Measurements from ENCODE around the gene PRKCA.

PRKCA gene

GRCh38 chr17:66793814-66794213 lies 491.4 kb downstream of the PRKCA start:
- no peak for DNase-seq

GRCh38 chr17:66795486-66795885 lies 493.1 kb downstream of the PRKCA start:
- no peak for DNase-seq

GRCh38 chr17:66799849-66800537 lies 497.6 kb downstream of the PRKCA start:
- no peak for DNase-seq

GRCh38 chr17:66803474-66803951 lies 501.1 kb downstream of the PRKCA start:
- no peak for DNase-seq

GRCh38 chr17:66805567-66805966 lies 503.2 kb downstream of the PRKCA start:
- DNase-seq, result no peak

- DNase-seq, result peak; percentile 75
Observed at GRCh38 chr17:66807182-66807581, 504.8 kb downstream of the PRKCA start.

GRCh38 chr17:66809408-66809807 lies 507.0 kb downstream of the PRKCA start:
- no peak for DNase-seq

GRCh38 chr17:66810951-66811682 lies 508.7 kb downstream of the PRKCA start:
- DNase-seq, result no peak

GRCh38 chr17:66811683-66812054 lies 509.3 kb downstream of the PRKCA start:
- DNase-seq, result no peak

- no peak for DNase-seq
Observed at GRCh38 chr17:66812571-66812970, 510.2 kb downstream of the PRKCA start.

GRCh38 chr17:66813296-66813695 lies 510.9 kb downstream of the PRKCA start:
- no peak for DNase-seq

- no peak for DNase-seq
Observed at GRCh38 chr17:66814026-66814425, 511.6 kb downstream of the PRKCA start.

- no peak for DNase-seq
Observed at GRCh38 chr17:66814570-66814969, 512.2 kb downstream of the PRKCA start.

GRCh38 chr17:66817750-66818149 lies 515.3 kb downstream of the PRKCA start:
- DNase-seq, result no peak

GRCh38 chr17:66819466-66819865 lies 517.1 kb downstream of the PRKCA start:
- no peak for DNase-seq

GRCh38 chr17:66822009-66822408 lies 519.6 kb downstream of the PRKCA start:
- no peak for DNase-seq

GRCh38 chr17:66826856-66827255 lies 524.4 kb downstream of the PRKCA start:
- DNase-seq, result no peak

- no peak for DNase-seq
Observed at GRCh38 chr17:66829386-66829864, 527.0 kb downstream of the PRKCA start.

GRCh38 chr17:66829883-66830282 lies 527.5 kb downstream of the PRKCA start:
- peak; percentile 19 for DNase-seq

GRCh38 chr17:66830451-66830850 lies 528.0 kb downstream of the PRKCA start:
- peak; percentile 49 for DNase-seq

- no peak for DNase-seq
Observed at GRCh38 chr17:66831383-66832210, 529.2 kb downstream of the PRKCA start.

GRCh38 chr17:66833201-66833600 lies 530.8 kb downstream of the PRKCA start:
- DNase-seq, result no peak

GRCh38 chr17:66834426-66834918 lies 532.1 kb downstream of the PRKCA start:
- no peak for DNase-seq

Measured in NCI-H146 (cell line).